NK-92 (cell line): ENCODE results near the gene EMILIN1.
"Not testable (repeated sequence)": the region's sequence is repeated elsewhere in the genome, so short reads cannot be mapped to it uniquely, and the experiment has no call there.

ENCODE experiments used
- DNase-seq: peaks from one replicate; lab custom pipeline; 2025; ENCODE audit not compliant: unreplicated experiment; lab: John Stamatoyannopoulos, UW

Gene EMILIN1

DNA sequence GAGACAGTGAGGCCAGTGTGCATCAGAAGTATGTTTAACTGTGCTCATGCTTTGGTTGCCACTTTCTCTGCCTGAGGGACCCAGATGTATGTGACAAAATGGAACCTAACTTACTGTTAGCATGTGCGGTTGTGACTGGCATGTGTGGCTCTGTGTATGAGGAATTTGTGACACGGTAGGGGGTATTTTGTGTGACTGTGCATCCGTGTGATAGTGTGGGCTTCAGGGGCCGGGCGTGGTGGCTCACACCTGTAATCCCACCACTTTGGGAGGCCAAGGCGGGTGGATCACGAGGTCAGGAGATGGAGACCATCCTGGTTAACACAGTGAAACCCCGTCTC is 40.9 kb downstream of the EMILIN1 start:
- DNase-seq, result not testable (repeated sequence)

DNA sequence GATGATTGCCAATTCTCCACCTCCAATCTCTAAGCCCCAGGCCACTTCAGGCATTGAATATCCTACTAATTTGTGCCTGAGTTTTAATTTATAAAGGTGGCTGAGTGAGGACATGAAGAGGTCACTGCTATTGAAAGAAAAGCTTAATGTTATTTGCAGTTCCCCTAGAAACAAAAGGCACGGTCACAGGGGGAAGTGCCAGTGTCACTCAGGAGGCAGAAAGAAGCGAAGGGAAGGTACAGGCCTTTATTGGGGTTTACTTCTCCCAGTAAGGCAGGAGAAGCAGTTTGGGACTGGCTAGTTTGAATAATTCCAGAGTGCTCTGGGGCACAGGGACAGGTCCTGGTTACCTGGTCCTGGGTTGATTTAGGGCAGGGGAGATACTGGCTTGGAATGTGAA is 43.5 kb downstream of the EMILIN1 start:
- no peak for DNase-seq

DNA sequence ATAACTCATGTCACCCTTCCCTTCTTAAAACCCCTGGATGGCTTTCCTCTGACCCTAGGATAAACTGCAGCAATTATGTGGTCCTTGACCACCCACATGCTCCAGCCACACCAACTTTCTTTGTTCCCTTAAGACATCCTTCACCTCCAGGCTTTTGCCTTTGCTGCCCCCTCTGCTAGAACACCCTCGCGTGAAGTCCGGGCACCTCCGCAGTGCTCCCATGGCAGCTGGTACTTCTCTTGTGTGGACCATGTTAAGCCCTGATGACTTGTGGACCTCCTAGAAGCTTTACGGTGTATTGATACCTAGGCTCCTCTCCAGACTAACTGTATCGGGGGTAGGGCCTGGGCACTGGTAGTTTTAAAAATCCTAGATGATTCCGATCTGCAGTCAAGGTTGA is 44.4 kb downstream of the EMILIN1 start:
- DNase-seq, result no peak

DNA sequence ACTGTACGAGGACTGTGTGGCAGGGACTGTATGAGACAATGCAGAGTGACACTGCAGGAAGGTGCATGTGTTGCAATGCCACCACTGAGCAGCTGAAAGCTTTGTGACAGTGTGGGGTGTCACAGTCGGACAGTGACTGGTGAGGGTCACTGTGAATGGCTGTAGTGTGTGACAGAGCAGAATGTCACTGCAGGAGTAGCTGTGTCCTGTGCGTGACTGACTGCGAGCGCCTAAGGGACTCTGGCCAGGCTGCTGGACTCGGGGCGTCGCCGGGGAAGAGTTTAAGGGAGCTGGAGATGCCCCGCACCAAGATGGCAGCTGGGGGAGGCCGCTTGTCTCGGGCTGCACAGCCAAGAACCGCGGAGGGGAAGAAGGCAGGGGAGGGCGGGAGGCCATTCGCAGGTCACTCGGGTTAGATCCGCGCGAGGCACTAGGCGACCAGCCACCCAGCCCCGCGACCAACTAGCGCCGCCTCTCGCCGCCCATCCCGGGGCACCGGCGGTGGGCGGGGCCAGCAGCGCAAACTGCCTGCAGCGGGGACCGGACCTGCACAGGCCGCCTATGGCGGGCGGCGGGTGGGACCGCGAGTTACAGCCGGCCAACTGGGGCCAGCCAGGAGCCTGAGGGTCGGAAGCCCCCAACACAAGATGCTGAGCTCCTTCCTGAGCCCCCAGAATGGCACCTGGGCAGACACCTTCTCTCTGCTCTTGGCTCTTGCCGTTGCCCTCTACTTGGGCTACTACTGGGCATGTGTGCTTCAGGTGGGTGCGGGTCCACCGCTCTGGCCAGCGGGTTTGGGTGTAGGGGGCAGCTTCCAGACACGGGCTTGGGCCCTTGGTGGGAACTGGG is 45.1 kb downstream of the EMILIN1 start, which contains the start of gene ABHD1:
Gene ABHD1 (plus strand): TSS at position 514 of the 849 bp plus-strand sequence. CDS start 134 bp downstream, at position 648.
- DNase-seq, result no peak

DNA sequence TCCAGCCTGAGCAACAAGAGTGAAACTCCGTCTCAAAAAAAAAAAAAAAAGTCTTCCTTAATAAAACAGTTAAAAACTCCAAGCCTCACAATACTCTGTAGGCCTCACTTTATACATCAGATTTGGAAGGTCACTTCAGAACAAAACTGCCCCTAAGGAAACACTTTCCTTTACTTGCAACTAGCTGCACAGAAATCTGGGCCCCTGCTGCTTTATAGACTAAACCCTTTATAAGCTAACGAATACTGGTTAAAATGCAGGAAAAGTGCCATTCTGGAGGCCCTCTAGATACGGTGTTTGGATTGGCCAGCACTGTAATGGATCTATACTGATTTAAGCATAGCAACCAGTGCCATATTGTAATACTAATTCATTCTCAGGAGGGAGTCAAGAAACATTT is 46.7 kb downstream of the EMILIN1 start:
- no peak for DNase-seq

DNA sequence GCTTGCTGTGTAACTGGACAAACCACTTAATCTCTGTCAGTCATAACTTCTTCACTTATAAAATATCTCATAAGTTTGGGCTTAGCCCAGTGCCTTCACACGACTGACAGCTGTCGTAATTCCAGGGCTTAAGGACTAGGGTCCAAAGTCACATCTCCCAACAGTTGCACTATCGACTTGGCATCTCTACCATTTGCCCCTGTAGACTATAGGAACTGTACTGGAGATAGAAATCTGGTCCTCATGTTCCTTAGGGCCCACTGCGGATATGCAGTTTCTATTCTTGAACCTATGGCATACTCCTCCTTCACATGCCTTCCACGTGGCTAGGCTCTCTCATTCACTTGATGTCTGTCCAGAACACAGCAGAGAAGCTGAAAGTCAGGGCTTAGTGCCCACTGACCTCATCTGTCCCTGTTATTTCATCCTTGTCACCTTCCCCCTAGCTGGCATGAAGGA is 47.9 kb downstream of the EMILIN1 start:
- DNase-seq, result no peak

DNA sequence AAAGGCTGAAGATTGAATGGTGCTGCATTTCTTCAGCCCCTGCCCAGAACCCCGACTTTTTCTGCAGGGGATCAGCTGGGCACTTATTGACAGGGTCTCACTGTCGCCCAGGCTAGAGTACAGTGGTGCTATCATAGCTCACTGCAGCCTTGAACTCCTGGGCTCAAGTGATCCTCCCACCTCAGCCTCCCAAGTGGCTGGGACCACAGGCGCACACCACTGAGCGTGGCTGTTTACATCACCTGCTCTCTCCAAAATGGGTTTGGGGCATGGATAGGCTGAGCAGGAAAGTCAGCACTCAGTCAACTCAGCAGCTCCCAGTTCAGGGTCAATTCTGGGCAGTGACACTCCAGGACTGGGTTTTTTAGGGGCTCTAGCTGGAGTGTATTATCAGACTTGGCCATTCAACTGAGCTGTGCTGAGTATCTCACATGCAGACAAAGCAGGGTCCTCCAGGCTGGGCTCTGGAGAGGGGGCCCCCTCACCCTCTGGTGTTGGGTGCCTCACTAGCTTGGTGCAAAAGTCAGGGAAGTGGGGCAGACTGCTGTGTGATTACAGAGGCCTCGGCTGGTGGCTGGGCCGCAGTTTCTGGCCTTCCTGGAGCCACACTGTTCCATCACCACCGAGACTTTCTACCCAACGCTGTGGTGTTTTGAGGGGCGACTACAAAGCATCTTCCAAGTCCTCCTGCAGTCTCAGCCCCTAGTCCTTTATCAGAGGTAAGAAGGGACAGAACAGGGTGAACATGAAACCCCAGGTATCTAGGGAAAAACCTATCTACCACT is 49.7 kb downstream of the EMILIN1 start:
- DNase-seq, result no peak

DNA sequence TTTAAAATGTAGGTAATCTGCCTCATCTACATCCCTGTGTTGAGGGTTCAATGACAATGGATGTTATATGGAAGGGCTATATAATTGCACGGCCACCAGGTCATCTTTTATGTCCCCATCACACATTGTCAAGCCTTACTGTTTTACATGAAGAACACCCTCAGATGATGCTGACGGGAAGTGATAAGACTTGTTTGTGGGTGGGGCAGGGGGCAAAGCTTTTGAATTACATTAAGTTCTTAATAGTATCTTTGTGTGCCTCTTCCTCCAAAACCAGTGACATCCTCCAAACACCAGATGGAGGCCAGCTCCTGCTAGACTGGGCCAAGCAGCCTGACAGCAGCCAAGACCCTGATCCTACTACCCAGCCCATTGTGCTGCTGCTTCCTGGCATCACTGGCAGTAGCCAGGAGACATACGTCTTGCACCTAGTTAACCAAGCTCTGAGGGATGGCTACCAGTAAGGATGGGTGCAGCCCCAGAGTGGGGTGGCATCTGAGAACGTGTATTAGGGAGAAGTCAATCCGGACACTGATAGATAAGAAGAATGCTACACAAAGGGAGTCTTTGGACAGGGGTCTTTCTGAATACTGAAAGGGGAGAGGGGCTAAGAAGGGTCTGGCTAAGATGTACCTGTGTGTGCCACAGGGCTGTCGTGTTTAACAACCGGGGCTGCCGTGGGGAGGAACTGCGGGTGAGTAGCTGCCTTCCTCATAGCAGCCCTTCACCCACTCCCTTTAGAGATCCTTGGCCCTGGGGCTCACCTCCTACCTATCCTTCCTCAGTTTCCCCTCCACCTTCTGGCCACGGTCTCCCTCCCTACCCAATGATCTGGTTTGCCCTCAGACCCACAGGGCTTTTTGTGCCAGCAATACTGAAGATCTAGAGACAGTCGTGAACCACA is 50.5 kb downstream of the EMILIN1 start:
- DNase-seq, result no peak

DNA sequence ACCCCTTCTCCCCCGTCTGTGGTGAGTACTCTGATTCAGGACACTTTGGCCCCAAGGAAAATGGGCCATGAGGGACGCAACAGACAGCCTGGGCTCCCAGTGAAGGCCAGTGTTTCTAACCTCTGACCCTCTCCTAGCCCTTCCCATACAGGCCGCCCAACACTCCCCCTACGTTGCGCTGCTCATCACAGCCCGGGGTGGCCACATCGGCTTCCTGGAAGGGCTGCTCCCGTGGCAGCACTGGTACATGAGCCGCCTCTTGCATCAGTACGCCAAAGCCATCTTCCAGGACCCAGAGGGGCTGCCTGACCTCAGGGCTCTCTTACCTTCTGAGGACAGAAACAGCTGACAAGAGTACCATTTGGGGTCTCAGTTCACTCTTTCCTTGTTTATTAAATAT is 52.0 kb downstream of the EMILIN1 start:
- DNase-seq, result no peak

DNA sequence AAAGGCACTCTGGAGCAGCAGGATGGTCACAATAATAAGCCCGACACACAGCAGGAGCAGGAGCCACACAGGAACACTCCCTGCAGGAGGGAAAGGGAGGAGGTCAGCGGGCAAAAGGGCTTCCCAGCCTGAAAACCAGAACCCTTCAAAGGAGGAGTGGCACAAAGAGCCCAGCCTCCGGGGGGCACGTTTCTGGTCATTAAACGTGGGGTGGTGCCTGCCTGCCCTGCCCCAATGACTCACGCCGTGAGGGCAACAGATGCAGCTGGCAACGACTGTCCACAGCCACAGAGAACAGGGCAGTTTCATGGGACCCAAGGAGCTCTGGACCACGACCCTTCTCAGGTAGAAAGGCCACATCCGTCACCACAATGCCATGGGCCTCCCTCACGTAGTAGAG is 53.0 kb downstream of the EMILIN1 start:
- no peak for DNase-seq

DNA sequence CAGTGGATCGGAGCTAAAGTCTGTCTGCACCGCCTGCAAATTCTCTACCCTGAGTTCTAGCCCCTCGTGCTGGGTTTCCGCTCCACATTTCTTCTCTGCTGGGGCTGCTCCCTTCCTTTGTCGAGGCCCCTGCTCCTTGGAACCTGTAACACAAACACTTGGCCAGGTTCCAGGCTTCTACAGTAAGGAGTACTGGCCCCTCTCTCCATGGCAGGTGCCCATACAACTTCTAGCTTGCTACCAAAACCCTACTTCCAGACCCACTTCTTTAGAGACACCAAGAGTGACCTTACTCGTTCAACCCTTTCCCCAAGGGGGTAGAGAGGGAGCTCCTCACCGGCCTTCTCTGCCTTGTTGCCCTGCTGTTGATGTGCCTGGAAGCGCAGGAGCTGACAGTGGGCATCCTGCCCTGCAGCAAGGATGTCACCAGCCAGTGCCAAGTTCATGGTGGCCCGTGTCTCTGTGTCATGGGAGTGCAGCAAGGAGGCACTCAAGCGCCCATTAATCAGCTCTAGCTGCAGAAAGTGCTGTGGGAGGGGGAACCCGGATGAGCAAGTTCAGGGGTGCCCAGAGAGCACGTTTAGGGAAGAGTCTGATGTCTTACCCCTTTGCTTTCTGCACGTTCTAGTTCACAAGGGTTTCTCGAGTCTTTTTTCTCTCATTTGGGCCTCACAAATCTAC is 54.9 kb downstream of the EMILIN1 start:
- DNase-seq, result no peak

DNA sequence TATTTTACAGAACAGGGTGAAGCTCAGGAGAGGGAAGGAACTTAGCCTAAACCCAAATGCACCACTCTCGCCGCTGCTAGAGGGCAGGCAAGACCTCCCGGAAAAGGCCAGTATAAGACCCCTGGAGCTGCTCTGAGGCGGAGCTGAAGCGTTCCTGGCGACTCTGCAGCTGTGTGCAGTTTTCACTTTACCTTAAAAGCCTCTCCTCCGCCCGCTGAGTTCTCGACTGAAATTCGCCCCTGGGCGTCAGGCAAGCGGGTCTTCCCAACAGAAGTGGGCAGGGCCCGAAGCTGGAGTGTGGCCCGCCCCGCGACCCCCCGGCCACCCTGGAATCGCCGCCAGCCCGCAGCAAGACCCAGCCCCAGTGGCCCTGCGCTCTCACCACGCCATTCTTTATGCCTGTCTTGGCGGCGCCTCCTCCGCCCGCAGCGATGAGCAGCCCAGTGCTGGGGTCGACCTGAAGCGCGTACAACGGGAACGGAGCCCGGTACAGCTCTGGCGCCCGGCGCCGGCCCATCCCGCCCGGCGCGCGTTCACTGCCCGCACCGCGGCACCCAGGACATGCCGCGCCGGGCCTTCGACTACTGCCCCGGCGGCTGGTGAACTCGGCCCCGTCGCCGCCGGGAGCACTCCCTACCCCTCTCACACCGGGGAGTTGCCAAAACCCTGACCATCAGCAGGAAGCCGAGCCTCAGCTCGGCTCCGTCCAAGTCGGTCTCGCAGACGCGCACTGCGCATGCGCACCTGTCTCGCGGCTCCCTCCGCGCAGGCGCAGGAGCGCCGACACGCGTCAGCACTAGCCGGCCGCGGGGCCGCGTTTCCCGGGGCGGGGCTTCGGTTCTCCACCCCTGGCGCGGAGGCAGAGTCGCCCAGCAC is 55.7 kb downstream of the EMILIN1 start, which contains the start of gene PREB:
Gene PREB (minus strand): TSS at position 732 of the 876 bp plus-strand sequence. CDS start 215 bp downstream, at position 517.
- DNase-seq, result peak; percentile 76

DNA sequence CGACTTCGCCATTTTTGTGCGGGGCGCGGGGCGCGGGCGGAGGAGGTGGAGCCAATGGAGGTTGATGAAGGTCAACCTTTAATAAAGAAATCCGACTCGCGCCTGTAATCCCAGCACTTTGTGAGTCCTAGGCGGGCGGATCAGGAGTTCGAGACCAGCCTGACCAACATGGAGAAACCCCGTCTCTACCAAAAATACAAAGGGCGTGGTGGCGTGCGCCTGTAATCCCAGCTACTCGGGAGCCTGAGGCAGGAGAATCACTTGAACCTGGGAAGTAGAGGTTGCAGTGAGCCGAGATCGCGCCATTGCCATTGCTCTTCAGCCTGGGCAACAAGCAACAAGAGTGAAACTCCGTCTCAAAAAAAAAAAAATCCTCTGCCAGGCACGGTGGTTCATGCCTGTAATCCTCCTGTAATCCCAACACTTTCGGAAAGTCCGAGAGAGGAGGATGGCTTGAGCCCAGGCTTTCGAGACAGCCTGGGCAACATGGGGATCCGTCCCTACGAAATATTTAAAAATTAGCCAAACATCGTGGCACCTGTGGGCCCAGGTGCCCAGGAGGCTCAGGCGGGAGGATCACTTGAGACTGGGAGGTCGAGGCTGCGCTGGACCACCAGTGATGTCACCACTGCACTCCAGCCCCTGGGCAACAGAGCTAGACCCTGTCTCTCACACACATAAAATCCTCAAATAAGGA is 56.5 kb downstream of the EMILIN1 start:
- DNase-seq, result no peak

DNA sequence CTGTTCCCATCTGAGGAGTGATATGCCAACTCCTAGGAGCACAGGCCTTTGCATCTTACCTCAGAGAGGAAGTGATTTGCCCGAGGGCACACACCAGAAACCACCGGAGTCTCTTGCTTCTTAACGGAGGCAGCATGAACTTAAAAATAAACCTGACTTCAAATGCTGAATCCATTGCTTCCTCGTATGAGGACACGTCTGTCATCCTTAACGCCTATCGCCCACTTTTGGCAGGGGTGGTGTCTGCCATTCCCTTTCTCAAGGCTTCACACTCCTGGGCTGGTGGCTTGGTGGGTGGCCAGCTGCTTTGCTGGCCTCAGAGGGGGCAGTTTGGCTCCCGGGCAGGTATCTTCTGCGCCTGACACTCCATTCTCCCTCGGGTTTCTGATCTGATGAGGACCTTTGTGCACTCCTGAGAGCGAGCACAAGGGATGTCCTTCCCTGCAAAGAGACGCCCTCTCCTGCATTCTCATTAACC is 57.1 kb downstream of the EMILIN1 start:
- DNase-seq, result no peak
